MM.1S (cell line): ENCODE data around the gene MC2R.

Source experiments
- CTCF ChIP-seq: fragments of 300-600 bp; sonication (generic); IDR thresholded peaks from 2 replicates; pipeline ENCODE4 v1.5.1; 2016; ENCODE audit warnings: antibody characterized with exemption, low read length, mixed read lengths
- EZH2 ChIP-seq: fragments of 300-600 bp; sonication (generic); optimal IDR thresholded peaks from 2 replicates; pipeline ENCODE3; 2017; ENCODE audit warnings: low read depth, mild to moderate bottlenecking, antibody characterized with exemption, low read length, mixed read lengths
- EZH2phosphoT487 ChIP-seq: fragments of 300-600 bp; sonication (generic); IDR thresholded peaks from 2 replicates; pipeline ENCODE4 v1.6.1; 2018; ENCODE audit warnings: antibody characterized with exemption, low read length

GRCh38 chr18:13900633-13901032, 14.7 kb downstream of the MC2R start:
- TF ChIP-seq CTCF (no peak), EZH2 (no peak), EZH2phosphoT487 (no peak)
